ENCODE measurements around the gene DLG2. TPM values are rescaled to one million over a fixed set of nuclear protein-coding genes. Genes with fewer than 3 reads are reported as not detected.
A peak's percentile ranks its signal among the peaks of the same experiment; 100 is the strongest.

The DLG2 gene
- total and polyA plus RNA-seq, 2 of the 4 experiments (the other 2 are of a cell fraction): 0.31 to 0.36 TPM

GRCh38 chr11:83971063-83971462 lies 1656.1 kb downstream of the DLG2 start:
- ATAC-seq (ENCODE audit: low read depth) (no peak), DNase-seq (peak; percentile 0)
- no peak overlapping the region for H3K56ac ChIP-seq (ENCODE audit: extremely low read depth, insufficient read depth, low read length)
- H3K4ac ChIP-seq (ENCODE audit: low read depth, low read length): no peak overlapping the region
- no peaks in the 10 kb centered on the region for H3K9me3 ChIP-seq (ENCODE audit: control insufficient read depth, insufficient read depth, low read length)
- H2BK5ac ChIP-seq (ENCODE audit: low read depth, low read length, poor library complexity, severe bottlenecking): no peak overlapping the region
- TF ChIP-seq MXI1 (IDR thresholded peaks at IDR 0.05; ENCODE audit: borderline replicate concordance, low read depth, low read length): no peak
- no peak for TF ChIP-seq RAD21 (IDR thresholded peaks at IDR 0.05; ENCODE audit: low read length)
- TF ChIP-seq RFX5 (IDR thresholded peaks at IDR 0.05; ENCODE audit: low read depth, low read length): no peak
- no peak for TF ChIP-seq BHLHE40 (IDR thresholded peaks at IDR 0.05; ENCODE audit: low read depth, low read length)
- no peak for TF ChIP-seq CEBPB (IDR thresholded peaks at IDR 0.05; ENCODE audit: low read depth, low read length)
- TF ChIP-seq MAZ (IDR thresholded peaks at IDR 0.05; ENCODE audit: borderline replicate concordance, low read depth, low read length): no peak
- no peak for TF ChIP-seq FOS (IDR thresholded peaks at IDR 0.05; ENCODE audit: low read depth, low read length)
- no peak for TF ChIP-seq RCOR1 (IDR thresholded peaks at IDR 0.05; ENCODE audit: insufficient replicate concordance, low read length)
- TF ChIP-seq SMC3 (IDR thresholded peaks at IDR 0.05; ENCODE audit: low read depth, low read length): no peak
- no peak for TF ChIP-seq POLR2A (IDR thresholded peaks at IDR 0.05; ENCODE audit: low read depth, low read length)
- no peak for TF ChIP-seq CTCF (conservative IDR thresholded peaks at IDR 0.05; ENCODE audit: low read depth, low read length)
- TF ChIP-seq MAFK (IDR thresholded peaks at IDR 0.05; ENCODE audit: low read depth, low read length): no peak
- TF ChIP-seq, protein P1, sequence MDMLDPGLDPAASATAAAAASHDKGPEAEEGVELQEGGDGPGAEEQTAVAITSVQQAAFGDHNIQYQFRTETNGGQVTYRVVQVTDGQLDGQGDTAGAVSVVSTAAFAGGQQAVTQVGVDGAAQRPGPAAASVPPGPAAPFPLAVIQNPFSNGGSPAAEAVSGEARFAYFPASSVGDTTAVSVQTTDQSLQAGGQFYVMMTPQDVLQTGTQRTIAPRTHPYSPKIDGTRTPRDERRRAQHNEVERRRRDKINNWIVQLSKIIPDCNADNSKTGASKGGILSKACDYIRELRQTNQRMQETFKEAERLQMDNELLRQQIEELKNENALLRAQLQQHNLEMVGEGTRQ (IDR thresholded peaks at IDR 0.05; ENCODE audit: low read depth, low read length): no peak
- no peak for TF ChIP-seq CHD1 (IDR thresholded peaks at IDR 0.05; ENCODE audit: low read depth, low read length)
- no peaks in the 10 kb centered on the region for H3K4me1 ChIP-seq (ENCODE audit: control insufficient read depth, insufficient read depth, low read length)
- H3K79me1 ChIP-seq (ENCODE audit: low read depth in 1 of 2, low read length in 2 of 2): no peaks in the 10 kb centered on the region
- CTCF ChIA-PET: no interaction called here
- intact Hi-C loops (cut with micrococcal nuclease) (no loop called here), in situ Hi-C loops (cut with MboI; ENCODE audit: low sequenced_read_pairs) (no loop called here), dilution Hi-C loops (cut with HindIII; ENCODE audit: low sequenced_read_pairs, unreplicated experiment) (no loop called here)
- no peak overlapping the region for H3K18ac ChIP-seq (ENCODE audit: low read depth, low read length)
- H4K5ac ChIP-seq (ENCODE audit: low read depth, low read length): no peak overlapping the region
- no peak overlapping the region for H3K4me3 ChIP-seq (ENCODE audit: insufficient read depth, low read depth, low read length)
- no peak overlapping the region for H3K14ac ChIP-seq (replicated peaks; ENCODE audit: low read depth, low read length)
- no peak overlapping the region for H3K9ac ChIP-seq (ENCODE audit: low read depth, low read length)
- no peak overlapping the region for H3K4me2 ChIP-seq (ENCODE audit: low read depth, low read length)
- no TSS peak for BruUV-seq (replicated peaks)
- no peak overlapping the region for H3K27ac ChIP-seq (ENCODE audit: insufficient read depth, low read length)
- WGBS, 2 experiments (ENCODE audit: extremely low coverage in 2 of 2, insufficient read length in 1 of 2): 0% methylated on average over 1 of the region's 1 CpG; no CpG with 5 or more reads in 1 of the 2 experiments
- H2BK120ac ChIP-seq (ENCODE audit: low read depth, low read length): no peak overlapping the region
- no peak overlapping the region for H2AK9ac ChIP-seq (replicated peaks; ENCODE audit: low read depth, low read length, poor library complexity)
- no peak overlapping the region for H4K91ac ChIP-seq (ENCODE audit: insufficient read depth, low read depth, low read length)
- no peak overlapping the region for H3K23ac ChIP-seq (ENCODE audit: low read depth, low read length)
- POLR2A ChIA-PET (ENCODE audit: unreplicated experiment): no interaction called here
- no peaks in the 10 kb centered on the region for H3K27me3 ChIP-seq (ENCODE audit: control insufficient read depth, insufficient read depth, low read length)
- no peaks in the 10 kb centered on the region for H3K36me3 ChIP-seq (ENCODE audit: control insufficient read depth, insufficient read depth, low read length)
- no peak overlapping the region for H2BK20ac ChIP-seq (ENCODE audit: low read depth, low read length)
- H2AFZ ChIP-seq (replicated peaks; ENCODE audit: low read length, poor library complexity): no peak overlapping the region
- H2AK5ac ChIP-seq (ENCODE audit: low read depth, low read length): no peak overlapping the region
- H4K20me1 ChIP-seq (ENCODE audit: insufficient read depth, low read length): no peaks in the 10 kb centered on the region
- no peak overlapping the region for H2BK15ac ChIP-seq (ENCODE audit: low read depth, low read length)
- H4K8ac ChIP-seq (ENCODE audit: low read depth in 2 of 2, low read length in 2 of 2): no peak overlapping the region
- no peaks in the 10 kb centered on the region for H3K9me1 ChIP-seq (ENCODE audit: insufficient read depth, low read length)

Measured in IMR-90 (cell line).